T-helper 9 cell (primary cell): Measurements from ENCODE around the gene HYKK.
"Not testable (repeated sequence)": the region's sequence is repeated elsewhere in the genome, so short reads cannot be mapped to it uniquely, and the experiment has no call there.

ENCODE experiments used
- DNase-seq: peaks from one replicate; pipeline ENCODE4 v3.0.0-alpha.2; 2020
- total RNA-seq, 2 donors: gene quantifications; one replicate each; lab custom pipeline; 2026; lab: John Stamatoyannopoulos, UW

Gene HYKK
- 0.72 to 3.5 reads per million in 2 donors for total RNA-seq

GRCh38 chr15:78506971-78507830 is at the start of gene HYKK:
TSS of gene HYKK (plus strand) at chr15:78507577. CDS start at chr15:78513089, 5,512 bp downstream.
- peak; percentile 57 for DNase-seq

- DNase-seq = no peak
Measured at GRCh38 chr15:78460737-78461136, 46.6 kb upstream of the HYKK start.

GRCh38 chr15:78461171-78461888 is 46.0 kb upstream of the HYKK start:
- DNase-seq = no peak

GRCh38 chr15:78469031-78469430 is 38.3 kb upstream of the HYKK start:
- DNase-seq = no peak

- no peak for DNase-seq
Measured at GRCh38 chr15:78477295-78477694, 30.1 kb upstream of the HYKK start.

GRCh38 chr15:78479650-78480049 is 27.7 kb upstream of the HYKK start:
- DNase-seq = no peak

GRCh38 chr15:78481917-78482316 is 25.5 kb upstream of the HYKK start:
- DNase-seq = no peak

- no peak for DNase-seq
Measured at GRCh38 chr15:78492872-78493271, 14.5 kb upstream of the HYKK start.

GRCh38 chr15:78501857-78502256 is 5.5 kb upstream of the HYKK start:
- no peak for DNase-seq

- DNase-seq = no peak
Measured at GRCh38 chr15:78502641-78503040, 4.7 kb upstream of the HYKK start.

GRCh38 chr15:78507831-78508160 is 419 bp downstream of the HYKK start:
- DNase-seq = peak; percentile 2

GRCh38 chr15:78508272-78508671 is 895 bp downstream of the HYKK start:
- no peak for DNase-seq

GRCh38 chr15:78509726-78510312 is 2.4 kb downstream of the HYKK start:
- DNase-seq = no peak

GRCh38 chr15:78520035-78520434 is 12.7 kb downstream of the HYKK start:
- DNase-seq = not testable (repeated sequence)

GRCh38 chr15:78524230-78524629 is 16.9 kb downstream of the HYKK start:
- DNase-seq = no peak

- no peak for DNase-seq
Measured at GRCh38 chr15:78527325-78527724, 19.9 kb downstream of the HYKK start.

GRCh38 chr15:78533331-78533730 is 26.0 kb downstream of the HYKK start:
- DNase-seq = no peak

GRCh38 chr15:78536134-78536533 is 28.8 kb downstream of the HYKK start:
- no peak for DNase-seq

- no peak for DNase-seq
Measured at GRCh38 chr15:78537266-78537905, 30.0 kb downstream of the HYKK start.

GRCh38 chr15:78538358-78538757 is 31.0 kb downstream of the HYKK start:
- DNase-seq = no peak

- not testable (repeated sequence) for DNase-seq
Measured at GRCh38 chr15:78539464-78540140, 32.2 kb downstream of the HYKK start.

GRCh38 chr15:78540141-78540870 is 32.9 kb downstream of the HYKK start, which contains the start of gene PSMA4:
TSS of gene PSMA4 (plus strand) at chr15:78540444. CDS start at chr15:78541928, 1,484 bp downstream.
- DNase-seq = peak; percentile 94
